Mesenchymal stem cell (in vitro differentiated cells and primary cell): ENCODE results near the gene TGFBR2.
A peak's percentile ranks its signal among the peaks of the same experiment; 100 is the strongest.

Experiments used
- DNase-seq: peaks from one replicate; pipeline ENCODE4 v3.0.0-alpha.2; 2013
- H2AFZ ChIP-seq: one replicate; pipeline ENCODE4 v1.6.1; 2013; ENCODE audit warnings: low read depth, mild to moderate bottlenecking, control low read depth, inconsistent platforms, low read length, moderate library complexity
- H2AK5ac ChIP-seq: 2 replicates; pipeline ENCODE4 v1.6.1; 2013; ENCODE audit warnings: low read length, moderate library complexity, mild to moderate bottlenecking, inconsistent platforms; ENCODE audit not compliant: severe bottlenecking
- H2BK120ac ChIP-seq: one replicate; pipeline ENCODE4 v1.6.1; 2013; ENCODE audit warnings: low read depth, mild to moderate bottlenecking, inconsistent platforms, low read length, moderate library complexity
- H2BK12ac ChIP-seq, 2 experiments: one replicate each; pipeline ENCODE4 v1.6.1; 2013; ENCODE audit warnings: inconsistent platforms in 2 of 2, low read length in 2 of 2, mild to moderate bottlenecking in 2 of 2, moderate library complexity in 2 of 2, control low read depth in 1 of 2
- H2BK15ac ChIP-seq: one replicate; pipeline ENCODE4 v1.6.1; 2013; ENCODE audit warnings: mild to moderate bottlenecking, low read depth, inconsistent platforms; ENCODE audit not compliant: poor library complexity, severe bottlenecking
- H2BK5ac ChIP-seq: 2 replicates; pipeline ENCODE4 v1.6.1; 2013; ENCODE audit warnings: low read depth, mild to moderate bottlenecking, low read length, control low read depth, inconsistent platforms; ENCODE audit not compliant: poor library complexity, severe bottlenecking
- H3K14ac ChIP-seq, 2 experiments: one replicate each; pipeline ENCODE4 v1.6.1; 2013; ENCODE audit warnings: inconsistent platforms in 2 of 2, low read length in 2 of 2, control low read depth in 1 of 2, mild to moderate bottlenecking in 1 of 2, moderate library complexity in 1 of 2
- H3K18ac ChIP-seq, 2 experiments: one replicate each; pipeline ENCODE4 v1.6.1; 2013; ENCODE audit warnings: inconsistent platforms in 2 of 2, low read length in 2 of 2, control low read depth in 1 of 2, low read depth in 1 of 2, mild to moderate bottlenecking in 1 of 2
- H3K23ac ChIP-seq, 2 experiments: one replicate each; pipeline ENCODE4 v1.6.1; 2013; ENCODE audit warnings: inconsistent platforms in 2 of 2, low read length in 2 of 2, mild to moderate bottlenecking in 2 of 2, moderate library complexity in 2 of 2, control low read depth in 1 of 2
- H3K27ac ChIP-seq: 2 replicates; pipeline ENCODE4 v1.5.1; 2013; ENCODE audit warnings: mild to moderate bottlenecking, moderate library complexity, low read length, control low read depth, inconsistent platforms; ENCODE audit not compliant: poor library complexity, severe bottlenecking
- H3K27me3 ChIP-seq, 2 experiments: 2 replicates each; pipeline versions ENCODE4 v1.6.1 to v1.7.0; 2013; ENCODE audit warnings: low read length in 2 of 2, mild to moderate bottlenecking in 2 of 2, moderate library complexity in 2 of 2, control low read depth in 1 of 2, inconsistent platforms in 1 of 2; ENCODE audit not compliant: control insufficient read depth in 1 of 2, insufficient read depth in 1 of 2
- H3K36me3 ChIP-seq, 2 experiments: 2 replicates each; pipeline versions ENCODE4 v1.6.1 to v1.7.0; 2013; ENCODE audit warnings: low read length in 2 of 2, control low read depth in 1 of 2, inconsistent platforms in 1 of 2, low read depth in 1 of 2, mild to moderate bottlenecking in 1 of 2; ENCODE audit not compliant: insufficient read depth in 2 of 2, control insufficient read depth in 1 of 2
- H3K4ac ChIP-seq, 2 experiments: one replicate each; pipeline ENCODE4 v1.6.1; 2013; ENCODE audit warnings: inconsistent platforms in 2 of 2, low read length in 2 of 2, mild to moderate bottlenecking in 2 of 2, moderate library complexity in 2 of 2, control low read depth in 1 of 2, low read depth in 1 of 2
- H3K4me1 ChIP-seq: 2 replicates; pipeline ENCODE4 v1.6.1; 2013; ENCODE audit warnings: low read depth, low read length, control low read depth; ENCODE audit not compliant: control insufficient read depth, insufficient read depth
- H3K4me2 ChIP-seq: 2 replicates; pipeline ENCODE4 v1.6.1; 2013; ENCODE audit warnings: low read length, mild to moderate bottlenecking, inconsistent platforms; ENCODE audit not compliant: poor library complexity, severe bottlenecking
- H3K4me3 ChIP-seq, 2 experiments: 2 replicates each; pipeline versions ENCODE4 v1.5.1 to v1.7.0; 2013; ENCODE audit warnings: low read length in 2 of 2, mild to moderate bottlenecking in 2 of 2, control low read depth in 1 of 2, low read depth in 1 of 2; ENCODE audit not compliant: insufficient read depth in 1 of 2
- H3K79me1 ChIP-seq: replicated peaks from 2 replicates; pipeline ENCODE4 v1.6.1; 2013; ENCODE audit warnings: mild to moderate bottlenecking, control low read depth, low read length, inconsistent platforms; ENCODE audit not compliant: poor library complexity, severe bottlenecking
- H3K9ac ChIP-seq: 2 replicates; pipeline ENCODE4 v1.7.0; 2013; ENCODE audit warnings: mild to moderate bottlenecking, low read length, moderate library complexity
- H3K9me3 ChIP-seq: 2 replicates; pipeline ENCODE4 v1.7.0; 2013; ENCODE audit warnings: mild to moderate bottlenecking, low read length; ENCODE audit not compliant: control insufficient read depth
- H4K8ac ChIP-seq: one replicate; pipeline ENCODE4 v1.6.1; 2013; ENCODE audit warnings: inconsistent platforms, mild to moderate bottlenecking, low read length, moderate library complexity
- H4K91ac ChIP-seq: one replicate; pipeline ENCODE4 v1.6.1; 2013; ENCODE audit warnings: mild to moderate bottlenecking, low read length, inconsistent platforms
- WGBS: methylation state at CpG from one replicate; pipeline ENCODE4 v1.1.7; 2013; ENCODE audit warnings: mixed read lengths; 5-methylcytosine and 5-hydroxymethylcytosine counted together

The TGFBR2 gene

DNA sequence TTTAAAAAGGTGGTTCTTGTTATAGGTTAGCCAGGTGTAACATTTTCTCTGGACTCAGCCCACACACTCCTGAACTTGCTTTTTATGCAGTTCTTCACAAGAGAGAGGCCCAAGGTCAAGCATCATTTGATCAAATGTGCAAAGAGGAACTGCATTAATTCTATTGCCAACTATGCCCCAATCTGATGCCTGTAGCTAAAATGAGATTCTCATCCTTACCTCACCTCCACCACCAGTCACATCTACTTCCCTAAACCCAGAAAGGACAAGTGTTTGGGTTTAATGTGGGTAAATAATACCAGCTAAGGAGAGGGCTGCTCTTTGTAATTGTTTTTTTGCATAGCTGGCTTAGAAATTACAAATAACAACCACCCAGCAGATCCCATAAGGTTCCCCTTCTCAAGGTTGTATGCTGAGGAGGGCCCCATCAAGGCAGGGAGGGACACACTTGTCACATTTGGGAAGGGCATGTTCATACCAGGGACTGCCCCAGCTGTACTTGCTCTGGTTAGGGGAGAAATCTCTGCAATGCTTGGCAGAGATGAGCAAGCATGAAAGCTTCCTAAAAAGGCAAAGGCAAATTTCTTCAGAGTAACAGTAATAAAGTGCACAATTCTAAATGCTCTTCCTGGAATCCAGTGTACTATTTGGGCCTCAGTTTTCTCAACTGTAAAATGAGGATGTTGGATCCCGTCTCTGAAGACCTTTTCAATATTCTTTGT lies 76.2 kb downstream of the TGFBR2 start:
- no peak overlapping the region for H3K27ac ChIP-seq
- peak overlapping the region; percentile 42 for H2BK120ac ChIP-seq
- no peak overlapping the region for H3K9ac ChIP-seq
- H4K91ac ChIP-seq, result no peak overlapping the region
- H3K4me1 ChIP-seq, result peaks cover 3% of the 10 kb centered on the region
- H3K18ac ChIP-seq, result peak overlapping the region; percentile 73 to 90
- H3K4me2 ChIP-seq, result no peak overlapping the region
- H3K36me3 ChIP-seq, result peaks cover 8 to 84% of the 10 kb centered on the region in 2 experiments
- peak overlapping the region; percentile 32 to 75 for H2BK12ac ChIP-seq
- DNase-seq, result no peak
- H3K23ac ChIP-seq, result no peak overlapping the region
- peak overlapping the region in 1 of 2 experiments; percentile 53 for H3K14ac ChIP-seq
- H3K4me3 ChIP-seq, result no peak overlapping the region
- no CpG with 5 or more reads among the region's 1 CpG for WGBS
- H2BK5ac ChIP-seq, result no peak overlapping the region
- peaks cover 34% of the 10 kb centered on the region for H3K79me1 ChIP-seq
- H2AK5ac ChIP-seq, result peak overlapping the region; percentile 62
- no peak overlapping the region for H2BK15ac ChIP-seq
- peak overlapping the region; percentile 82 to 91 for H3K4ac ChIP-seq
- H2AFZ ChIP-seq, result no peak overlapping the region
- H3K27me3 ChIP-seq, result no peaks in the 10 kb centered on the region
- H4K8ac ChIP-seq, result peak overlapping the region; percentile 79
- H3K9me3 ChIP-seq, result no peaks in the 10 kb centered on the region

DNA sequence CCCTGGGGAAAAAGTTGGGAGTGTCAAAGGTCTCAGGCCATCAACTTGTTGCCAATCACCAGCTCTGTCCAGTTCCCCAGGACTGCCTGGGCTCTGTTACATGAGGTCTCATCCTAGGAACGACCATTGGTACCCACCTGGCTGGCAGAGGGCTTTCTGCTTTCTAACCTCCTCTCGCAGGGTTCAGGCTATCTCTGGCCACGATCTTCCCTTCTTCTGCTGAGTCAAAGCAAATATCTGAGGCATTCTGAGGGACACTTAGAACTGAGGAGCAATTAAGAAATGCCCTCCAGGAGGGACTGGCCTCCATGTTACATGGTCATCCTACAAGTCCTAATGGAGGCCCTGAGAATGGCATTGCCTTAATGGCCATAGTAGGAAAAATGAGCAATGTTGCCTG lies 77.4 kb downstream of the TGFBR2 start:
- Histone ChIP-seq H3K14ac (no peak overlapping the region), H3K9ac (no peak overlapping the region), H3K18ac (peak overlapping the region in 1 of 2 experiments; percentile 62), H3K4me3 (no peak overlapping the region), H3K9me3 (no peaks in the 10 kb centered on the region), H2AFZ (no peak overlapping the region), H3K27ac (no peak overlapping the region), H3K79me1 (peaks cover 35% of the 10 kb centered on the region), H3K23ac (no peak overlapping the region), H2BK5ac (no peak overlapping the region), H3K36me3 (peaks cover 8 to 85% of the 10 kb centered on the region in 2 experiments), H2AK5ac (no peak overlapping the region), H2BK15ac (no peak overlapping the region), H3K4me1 (peaks cover 7% of the 10 kb centered on the region), H3K4ac (no peak overlapping the region), H2BK120ac (no peak overlapping the region), H3K27me3 (no peaks in the 10 kb centered on the region), H2BK12ac (peak overlapping the region; percentile 15 to 29), H3K4me2 (no peak overlapping the region), H4K8ac (peak overlapping the region; percentile 8), H4K91ac (peak overlapping the region; percentile 2)
- no peak for DNase-seq
- 82% methylated on average over 3 of the region's 3 CpGs for WGBS

DNA sequence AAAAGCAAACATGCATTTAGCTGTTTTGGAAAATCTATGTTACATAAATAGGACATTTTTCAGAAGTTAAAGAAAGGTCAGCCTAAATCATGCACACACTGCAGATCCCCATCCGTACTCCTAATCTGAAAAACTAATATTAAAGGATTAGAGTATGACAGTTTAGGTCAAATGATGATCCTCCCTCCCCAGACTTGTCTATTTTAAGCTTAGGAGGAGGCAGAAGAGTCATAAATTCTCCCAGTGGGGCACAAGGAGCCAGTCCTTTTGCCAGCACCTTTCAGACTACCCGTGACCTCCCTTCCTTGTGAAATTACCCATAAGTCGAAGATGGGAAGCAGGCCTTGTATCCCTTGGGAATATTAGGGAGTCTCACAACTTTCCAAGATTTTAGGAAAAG lies 78.0 kb downstream of the TGFBR2 start:
- H3K4me1 ChIP-seq, result peaks cover 9% of the 10 kb centered on the region
- H2AK5ac ChIP-seq, result no peak overlapping the region
- H3K9me3 ChIP-seq, result no peaks in the 10 kb centered on the region
- peaks cover 3 to 85% of the 10 kb centered on the region in 2 experiments for H3K36me3 ChIP-seq
- H4K8ac ChIP-seq, result no peak overlapping the region
- no peaks in the 10 kb centered on the region for H3K27me3 ChIP-seq
- peaks cover 30% of the 10 kb centered on the region for H3K79me1 ChIP-seq
- H3K18ac ChIP-seq, result peak overlapping the region in 1 of 2 experiments; percentile 63
- H4K91ac ChIP-seq, result no peak overlapping the region
- H3K23ac ChIP-seq, result no peak overlapping the region
- H3K4me2 ChIP-seq, result no peak overlapping the region
- no peak overlapping the region for H3K27ac ChIP-seq
- H2BK12ac ChIP-seq, result no peak overlapping the region
- H3K14ac ChIP-seq, result no peak overlapping the region
- no peak for DNase-seq
- H2BK15ac ChIP-seq, result no peak overlapping the region
- no peak overlapping the region for H2AFZ ChIP-seq
- H3K4me3 ChIP-seq, result no peak overlapping the region
- no peak overlapping the region for H2BK120ac ChIP-seq
- H3K4ac ChIP-seq, result no peak overlapping the region
- H2BK5ac ChIP-seq, result no peak overlapping the region
- WGBS, result 70% methylated on average over 2 of the region's 3 CpGs
- H3K9ac ChIP-seq, result no peak overlapping the region

DNA sequence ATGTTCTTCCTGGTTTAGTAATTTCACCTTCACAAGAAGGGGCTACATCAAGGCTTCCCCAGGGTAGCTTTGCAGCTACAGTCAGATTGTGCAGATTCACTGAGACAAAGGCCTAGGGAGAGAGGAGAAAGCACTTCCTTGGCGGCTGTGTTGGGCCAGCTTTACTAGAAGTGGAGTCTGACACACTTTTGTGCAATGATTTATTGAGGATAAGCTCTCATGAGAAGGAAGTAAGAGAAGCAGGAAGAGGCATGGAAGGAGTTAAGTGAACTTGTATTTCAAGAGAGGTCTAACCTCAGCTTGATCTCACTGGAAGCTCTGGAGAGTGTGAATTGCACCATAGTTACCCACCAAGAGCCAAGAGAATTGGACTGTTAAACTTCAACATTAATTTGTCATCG lies 78.9 kb downstream of the TGFBR2 start:
- Histone ChIP-seq H2BK12ac (no peak overlapping the region), H2BK120ac (peak overlapping the region; percentile 37), H3K23ac (no peak overlapping the region), H3K4me1 (peaks cover 12% of the 10 kb centered on the region), H2BK15ac (no peak overlapping the region), H4K8ac (no peak overlapping the region), H3K18ac (peak overlapping the region in 1 of 2 experiments; percentile 67), H3K36me3 (peaks cover 5 to 87% of the 10 kb centered on the region in 2 experiments), H3K79me1 (peaks cover 29% of the 10 kb centered on the region), H2BK5ac (no peak overlapping the region), H3K27me3 (no peaks in the 10 kb centered on the region), H3K14ac (no peak overlapping the region), H3K4ac (no peak overlapping the region), H3K9me3 (no peaks in the 10 kb centered on the region), H4K91ac (no peak overlapping the region), H3K4me3 (no peak overlapping the region), H3K9ac (no peak overlapping the region), H2AFZ (no peak overlapping the region), H3K27ac (no peak overlapping the region), H3K4me2 (no peak overlapping the region), H2AK5ac (no peak overlapping the region)
- DNase-seq, result peak; percentile 86
- WGBS, result 35% methylated on average over 2 of the region's 2 CpGs
